Lower leg skin (tissue), 4 donors: ENCODE data around the gene CARS1. TPM values are rescaled to one million over a fixed set of nuclear protein-coding genes. Genes with fewer than 3 reads are reported as not detected.
"Not testable (repeated sequence)": the region's sequence is repeated elsewhere in the genome, so short reads cannot be mapped to it uniquely, and the experiment has no call there.

Experiments
- DNase-seq, 2 donors: peaks; one replicate each; pipeline ENCODE4 v3.0.0-alpha.2; 2019; ENCODE audit warnings: low spot score in 2 of 2
- H3K4me3 ChIP-seq: fragments of 200-600 bp; sonication (generic); 2 replicates; pipeline ENCODE4 v1.5.1; 2017; ENCODE audit warnings: mild to moderate bottlenecking, low read depth; ENCODE audit not compliant: poor library complexity, severe bottlenecking
- CTCF ChIP-seq, 3 donors: fragments of 450-650 bp; IDR thresholded peaks; one replicate each; pipeline ENCODE4 v1.5.1; 2016; ENCODE audit warnings: antibody characterized with exemption in 3 of 3, mild to moderate bottlenecking in 3 of 3, moderate library complexity in 2 of 3
- POLR2A ChIP-seq, 2 donors: fragments of 450-650 bp; IDR thresholded peaks; one replicate each; pipeline ENCODE4 v1.6.1; 2016 to 2017; ENCODE audit warnings: antibody characterized with exemption in 2 of 2, mild to moderate bottlenecking in 1 of 2, moderate library complexity in 1 of 2
- WGBS, 2 donors: methylation state at CpG; one replicate each; pipeline ENCODE4 v1.1.5; 2018; 5-methylcytosine and 5-hydroxymethylcytosine counted together
- intact Hi-C: fragments of 100-400 bp; cut with DNase I; formaldehyde crosslinking; loops from one replicate; pipeline ENCODE4 v1.15.0; 2023; ENCODE audit warnings: low total_unique reads
- total RNA-seq, 4 donors: library from RNA; depleted of rRNA; stranded (reverse); fragments of >200 nt; gene quantifications; one replicate each; pipeline ENCODE4 v1.1.0, GENCODE V29; 2016

CARS1 gene
- total RNA-seq, 4 donors from 2014 or later, result 56.7 to 63.0 (median 60.7) TPM

GRCh38 chr11:3077189-3077836 is 20.1 kb upstream of the CARS1 start:
- intact Hi-C loops, result no loop called here
- TF ChIP-seq POLR2A (IDR thresholded peaks at IDR 0.05) (no peak), CTCF (IDR thresholded peaks at IDR 0.05) (no peak)
- no peak overlapping the region for H3K4me3 ChIP-seq
- DNase-seq, result no peak
- WGBS, 2 donors, result 83 to 84% methylated on average over 9 to 11 of the region's 11 CpGs

- TF ChIP-seq CTCF (IDR thresholded peaks at IDR 0.05), result no peak
- TF ChIP-seq POLR2A (IDR thresholded peaks at IDR 0.05), result no peak
- DNase-seq, result no peak
- WGBS, 2 donors, result 52 to 64% methylated on average over 8 of the region's 8 CpGs
- H3K4me3 ChIP-seq, result no peak overlapping the region
- intact Hi-C loops, result no loop called here
Measured at GRCh38 chr11:3074912-3075589, 17.8 kb upstream of the CARS1 start.

- WGBS, 2 donors, result 59 to 72% methylated on average over 3 of the region's 3 CpGs
- no peak for TF ChIP-seq POLR2A (IDR thresholded peaks at IDR 0.05)
- no peak for TF ChIP-seq CTCF (IDR thresholded peaks at IDR 0.05)
- intact Hi-C loops, result no loop called here
- no peak overlapping the region for H3K4me3 ChIP-seq
- no peak for DNase-seq
Measured at GRCh38 chr11:3073029-3073435, 15.8 kb upstream of the CARS1 start.

GRCh38 chr11:3069425-3069824 is 12.2 kb upstream of the CARS1 start:
- 87 to 91% methylated on average over 7 to 8 of the region's 8 CpGs for WGBS, 2 donors
- no peak for DNase-seq
- TF ChIP-seq POLR2A (IDR thresholded peaks at IDR 0.05) (no peak), CTCF (IDR thresholded peaks at IDR 0.05) (no peak)
- no peak overlapping the region for H3K4me3 ChIP-seq
- intact Hi-C loops, result no loop called here

GRCh38 chr11:3066308-3066707 is 9.1 kb upstream of the CARS1 start:
- H3K4me3 ChIP-seq, DNase-seq, intact Hi-C loops: not testable (repeated sequence)
- WGBS, 2 donors, result 96 to 98% methylated on average over 3 of the region's 3 CpGs

GRCh38 chr11:3064709-3065108 is 7.5 kb upstream of the CARS1 start:
- intact Hi-C loops, H3K4me3 ChIP-seq: not testable (repeated sequence)
- WGBS, 2 donors, result 89 to 94% methylated on average over 6 of the region's 6 CpGs

GRCh38 chr11:3063876-3064275 is 6.7 kb upstream of the CARS1 start:
- 73 to 78% methylated on average over 8 of the region's 8 CpGs for WGBS, 2 donors
- DNase-seq, intact Hi-C loops, H3K4me3 ChIP-seq: not testable (repeated sequence)

More at GRCh38 chr11:3064709-3065108, 7.5 kb upstream of the CARS1 start:
- not testable (repeated sequence) for DNase-seq

- DNase-seq, intact Hi-C loops, H3K4me3 ChIP-seq: not testable (repeated sequence)
- WGBS, 2 donors, result 81 to 89% methylated on average over 4 of the region's 4 CpGs
Measured at GRCh38 chr11:3063432-3063831, 6.2 kb upstream of the CARS1 start.
